ENCODE results near the gene EIF4E2. TPM values are rescaled to one million over a fixed set of nuclear protein-coding genes. Genes with fewer than 3 reads are reported as not detected.
A peak's percentile ranks its signal among the peaks of the same experiment; 100 is the strongest.

Gene EIF4E2
- total RNA-seq, 1 donor from 2014 or later, result 68.1 TPM

DNA sequence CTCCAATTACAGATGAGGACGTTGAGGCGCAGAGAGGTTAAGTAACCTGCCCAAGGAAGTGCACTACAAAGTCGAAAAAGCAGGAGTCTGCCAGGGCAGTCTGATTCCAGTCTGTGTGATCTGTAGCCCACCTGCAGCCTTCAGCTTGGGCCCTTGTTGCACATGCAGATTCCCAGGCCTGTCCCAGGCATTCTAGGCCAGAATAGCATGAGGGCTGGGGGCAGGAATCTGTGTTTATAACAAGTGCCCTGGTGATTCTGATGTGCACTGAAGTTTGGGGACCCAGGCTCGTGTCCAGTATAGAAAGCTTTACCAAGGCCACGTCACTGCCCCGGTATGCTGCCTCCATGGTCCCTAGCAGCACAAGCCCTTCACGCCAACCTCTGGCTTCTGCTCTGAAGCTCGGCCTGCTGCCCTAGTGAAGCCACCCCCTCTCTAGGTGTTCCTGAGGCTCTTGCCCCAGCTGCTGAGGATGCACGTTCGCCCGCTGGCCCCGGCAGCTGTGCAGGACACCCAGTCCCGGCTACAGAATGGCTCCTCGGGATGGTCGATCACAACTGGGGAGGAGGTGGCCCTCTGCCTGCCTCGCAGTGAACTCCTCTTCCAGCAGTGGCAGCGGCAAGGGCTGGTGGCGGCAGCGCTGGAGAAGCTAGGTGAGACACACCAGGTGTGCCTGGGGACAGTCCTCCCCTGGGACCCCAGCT, 6.4 kb upstream of the EIF4E2 start:
- Histone ChIP-seq H3K9me3 (no peaks in the 10 kb centered on the region), H3K36me3 (no peaks in the 10 kb centered on the region), H3K4me3 (no peak overlapping the region), H3K4me1 (peaks cover under 1% of the 10 kb centered on the region), H3K27ac (no peak overlapping the region), H3K27me3 (ENCODE audit: low read depth) (no peaks in the 10 kb centered on the region)
- intact Hi-C loops (cut with DNase I), result no loop called here
- TF ChIP-seq, protein P1, sequence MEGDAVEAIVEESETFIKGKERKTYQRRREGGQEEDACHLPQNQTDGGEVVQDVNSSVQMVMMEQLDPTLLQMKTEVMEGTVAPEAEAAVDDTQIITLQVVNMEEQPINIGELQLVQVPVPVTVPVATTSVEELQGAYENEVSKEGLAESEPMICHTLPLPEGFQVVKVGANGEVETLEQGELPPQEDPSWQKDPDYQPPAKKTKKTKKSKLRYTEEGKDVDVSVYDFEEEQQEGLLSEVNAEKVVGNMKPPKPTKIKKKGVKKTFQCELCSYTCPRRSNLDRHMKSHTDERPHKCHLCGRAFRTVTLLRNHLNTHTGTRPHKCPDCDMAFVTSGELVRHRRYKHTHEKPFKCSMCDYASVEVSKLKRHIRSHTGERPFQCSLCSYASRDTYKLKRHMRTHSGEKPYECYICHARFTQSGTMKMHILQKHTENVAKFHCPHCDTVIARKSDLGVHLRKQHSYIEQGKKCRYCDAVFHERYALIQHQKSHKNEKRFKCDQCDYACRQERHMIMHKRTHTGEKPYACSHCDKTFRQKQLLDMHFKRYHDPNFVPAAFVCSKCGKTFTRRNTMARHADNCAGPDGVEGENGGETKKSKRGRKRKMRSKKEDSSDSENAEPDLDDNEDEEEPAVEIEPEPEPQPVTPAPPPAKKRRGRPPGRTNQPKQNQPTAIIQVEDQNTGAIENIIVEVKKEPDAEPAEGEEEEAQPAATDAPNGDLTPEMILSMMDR (IDR thresholded peaks at IDR 0.05), result no peak
- DNase-seq (peak; percentile 30), ATAC-seq (no peak)

DNA sequence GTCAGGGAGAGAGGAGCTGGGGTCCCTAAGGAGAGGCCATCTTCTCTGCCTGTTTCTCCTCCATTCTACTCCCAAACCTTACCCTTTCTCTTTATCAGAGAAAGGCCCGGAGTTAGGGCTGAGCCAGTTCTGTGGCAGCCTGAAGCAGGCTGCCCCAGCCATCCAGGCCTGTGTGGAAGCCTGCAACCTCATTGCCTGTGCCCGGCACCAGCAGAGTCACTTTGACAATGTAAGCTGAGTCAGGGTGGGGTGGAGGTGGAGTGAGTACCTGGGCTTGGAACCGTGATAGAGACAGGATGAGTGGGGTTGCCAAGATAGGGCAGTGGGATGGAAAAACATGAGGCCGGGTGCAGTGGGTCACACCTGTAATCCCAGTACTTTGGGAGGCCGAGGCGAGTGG, 5.8 kb upstream of the EIF4E2 start:
- Histone ChIP-seq H3K36me3 (no peaks in the 10 kb centered on the region), H3K4me3 (no peak overlapping the region), H3K4me1 (peaks cover 7% of the 10 kb centered on the region), H3K9me3 (no peaks in the 10 kb centered on the region), H3K27ac (no peak overlapping the region), H3K27me3 (ENCODE audit: low read depth) (no peaks in the 10 kb centered on the region)
- no peak for ATAC-seq
- TF ChIP-seq, protein P1 (IDR thresholded peaks at IDR 0.05), result no peak
- intact Hi-C loops (cut with DNase I), result no loop called here
- DNase-seq, result peak; percentile 29

DNA sequence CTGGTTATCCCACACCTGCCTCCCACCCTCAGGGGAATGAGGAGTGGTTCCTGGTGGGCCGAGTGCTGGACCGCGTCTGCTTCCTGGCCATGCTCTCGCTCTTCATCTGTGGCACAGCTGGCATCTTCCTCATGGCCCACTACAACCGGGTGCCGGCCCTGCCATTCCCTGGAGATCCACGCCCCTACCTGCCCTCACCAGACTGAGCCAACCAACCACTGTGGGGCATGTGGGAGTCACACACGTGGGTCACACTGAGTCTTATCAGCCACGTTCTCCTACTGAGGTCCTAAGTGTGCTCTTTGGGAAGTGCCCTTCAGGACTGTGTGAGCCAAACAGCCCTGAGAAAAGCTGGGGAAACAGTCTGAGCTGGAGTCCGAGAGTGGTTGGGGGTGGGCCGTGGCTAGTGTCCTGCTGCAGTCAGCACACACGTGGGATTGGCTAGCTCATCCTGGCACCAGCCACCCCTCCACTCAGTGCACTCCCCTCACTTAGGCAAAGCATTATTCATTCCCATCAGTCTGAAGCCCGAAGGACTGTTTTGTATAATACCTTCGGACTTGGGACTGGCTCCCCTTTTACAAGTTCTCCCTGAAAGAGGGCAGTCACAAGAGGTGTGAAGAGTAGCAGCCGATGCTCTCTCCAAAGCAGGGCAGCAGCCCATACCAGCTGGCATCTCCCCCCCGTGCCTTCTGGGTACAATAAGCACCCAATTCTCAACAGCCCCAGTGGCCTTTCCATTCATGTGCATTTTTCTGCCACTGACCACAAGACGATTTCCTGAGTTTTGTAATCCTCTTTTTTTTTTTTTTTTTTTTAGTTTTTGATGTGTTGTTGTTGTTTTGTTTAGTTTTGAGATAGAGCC, 4.7 kb upstream of the EIF4E2 start:
- TF ChIP-seq, protein P1 (IDR thresholded peaks at IDR 0.05), result no peak
- DNase-seq (peak; percentile 60), ATAC-seq (peak; percentile 42 to 54)
- H3K27me3 ChIP-seq (ENCODE audit: low read depth), result no peaks in the 10 kb centered on the region
- H3K9me3 ChIP-seq, result no peaks in the 10 kb centered on the region
- H3K36me3 ChIP-seq, result no peaks in the 10 kb centered on the region
- H3K4me1 ChIP-seq, result peaks cover 10% of the 10 kb centered on the region
- no peak overlapping the region for H3K27ac ChIP-seq
- intact Hi-C loops (cut with DNase I), result no loop called here
- H3K4me3 ChIP-seq, result no peak overlapping the region

DNA sequence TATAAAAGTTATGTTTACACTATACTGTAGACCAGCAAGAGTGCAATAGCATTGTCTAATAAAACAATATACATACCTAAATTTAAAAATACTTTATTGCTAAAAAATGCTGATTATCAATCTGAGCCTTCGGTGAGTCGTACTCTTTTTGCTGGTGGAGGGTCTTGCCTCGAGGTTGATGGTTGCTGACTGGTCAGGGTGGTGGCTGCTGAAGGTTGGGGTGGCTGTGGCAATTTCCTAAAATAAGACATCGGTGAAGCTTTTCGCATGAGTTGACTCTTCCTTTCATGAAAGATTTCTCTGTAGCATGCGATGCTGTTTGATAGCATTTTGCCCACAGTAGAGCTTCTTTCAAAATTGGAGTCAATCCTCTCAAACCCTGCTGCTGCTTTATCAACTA, 2.5 kb upstream of the EIF4E2 start:
- Histone ChIP-seq H3K4me3 (no peak overlapping the region), H3K9me3 (no peaks in the 10 kb centered on the region), H3K36me3 (peaks cover 9% of the 10 kb centered on the region), H3K4me1 (peaks cover 27% of the 10 kb centered on the region), H3K27me3 (ENCODE audit: low read depth) (no peaks in the 10 kb centered on the region), H3K27ac (no peak overlapping the region)
- TF ChIP-seq, protein P1 (IDR thresholded peaks at IDR 0.05), result no peak
- DNase-seq (no peak), ATAC-seq (no peak)
- intact Hi-C loops (cut with DNase I), result no loop called here

DNA sequence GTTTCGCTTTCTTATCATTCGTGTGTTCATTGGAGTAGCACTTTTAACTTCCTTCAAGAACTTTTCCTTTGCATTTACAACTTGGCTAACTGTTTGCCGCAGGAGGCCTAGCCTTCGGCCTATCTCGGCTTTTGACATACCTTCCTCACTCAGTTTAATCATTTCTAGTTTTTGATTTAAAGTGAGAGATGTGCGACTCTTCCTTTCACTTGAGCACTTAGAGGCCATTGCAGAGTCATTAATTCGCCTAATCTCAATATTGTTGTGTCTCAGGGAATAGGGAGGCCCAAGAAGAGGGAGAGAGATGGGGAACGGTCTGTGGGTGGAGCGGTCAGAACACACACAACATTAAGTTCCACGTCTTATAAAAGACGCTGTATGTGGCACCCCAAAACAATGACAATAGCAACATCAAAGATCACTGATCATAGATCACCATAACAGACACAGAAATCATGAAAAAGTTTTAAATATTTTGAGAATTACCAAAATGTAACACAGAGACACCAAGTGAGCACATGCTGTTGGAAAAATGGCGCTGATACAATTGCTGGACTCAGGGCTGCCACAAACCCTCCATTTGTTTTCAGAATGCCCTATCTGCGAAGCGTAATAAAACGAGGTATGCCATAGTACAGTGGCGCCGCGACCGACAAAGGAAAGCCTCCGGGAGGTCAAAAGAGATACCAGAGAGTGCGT, 685 bp upstream of the EIF4E2 start:
- H3K27me3 ChIP-seq (ENCODE audit: low read depth), result no peaks in the 10 kb centered on the region
- ATAC-seq (no peak), DNase-seq (no peak)
- H3K4me1 ChIP-seq, result peaks cover 46% of the 10 kb centered on the region
- H3K36me3 ChIP-seq, result peaks cover 21% of the 10 kb centered on the region
- H3K4me3 ChIP-seq, result peak overlapping the region; percentile 92
- H3K27ac ChIP-seq, result peak overlapping the region; percentile 99
- intact Hi-C loops (cut with DNase I), result no loop called here
- TF ChIP-seq, protein P1 (IDR thresholded peaks at IDR 0.05), result no peak
- H3K9me3 ChIP-seq, result no peaks in the 10 kb centered on the region

All from lower lobe of right lung (tissue), 2 donors.